NCI-H510A treated with DMSO at 0.1 percent for 48 hours (cell line): ENCODE results near the gene MYMK.

Experiments used
- DNase-seq: peaks from one replicate; lab custom pipeline; 2025; lab: John Stamatoyannopoulos, UW

The MYMK gene

DNA sequence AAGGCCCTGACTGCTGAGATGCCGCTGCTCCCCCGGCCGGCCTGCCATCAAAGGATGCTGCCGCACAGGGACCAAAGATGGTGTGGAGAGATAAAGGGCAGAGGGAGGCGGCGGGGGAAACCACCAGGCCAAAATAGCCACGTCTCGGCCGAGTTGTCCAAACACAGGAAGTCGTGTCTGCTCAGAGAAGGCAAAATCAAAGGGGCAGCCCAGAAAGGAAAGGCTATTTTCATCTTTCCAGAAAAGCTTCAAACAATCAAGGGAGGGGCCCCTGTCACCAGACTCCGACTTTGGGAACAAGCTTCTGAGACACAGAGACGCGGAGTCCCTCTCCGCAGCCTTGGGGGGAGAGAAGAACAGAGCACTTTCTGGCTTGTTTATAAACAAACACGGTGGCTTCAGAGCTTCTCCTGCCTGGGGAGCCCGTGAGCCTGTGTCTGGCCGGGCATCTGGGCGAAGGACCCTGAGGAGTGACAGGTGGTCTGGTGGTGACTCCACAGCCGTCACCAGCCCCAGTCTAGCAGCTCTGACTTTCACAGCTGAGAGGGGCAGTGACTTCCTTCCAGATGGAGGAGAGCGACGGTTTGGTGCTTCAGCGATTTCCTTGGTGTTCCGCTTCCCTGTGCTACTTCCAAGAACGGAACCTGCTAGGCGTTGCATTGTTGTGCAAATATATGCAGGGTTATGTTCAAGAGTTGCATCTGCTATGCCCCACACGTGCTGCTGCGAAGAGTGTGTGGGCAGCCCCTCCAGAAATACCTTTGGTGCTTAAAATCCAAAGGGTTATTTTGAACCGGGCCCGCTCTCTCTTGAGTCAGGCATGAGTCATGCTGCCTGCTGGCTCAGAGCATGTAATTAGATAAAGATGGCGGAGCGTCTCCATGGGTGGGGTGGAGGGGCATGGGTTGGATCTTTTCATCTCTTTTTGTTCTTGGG, 33.7 kb upstream of the MYMK start:
- DNase-seq = no peak

DNA sequence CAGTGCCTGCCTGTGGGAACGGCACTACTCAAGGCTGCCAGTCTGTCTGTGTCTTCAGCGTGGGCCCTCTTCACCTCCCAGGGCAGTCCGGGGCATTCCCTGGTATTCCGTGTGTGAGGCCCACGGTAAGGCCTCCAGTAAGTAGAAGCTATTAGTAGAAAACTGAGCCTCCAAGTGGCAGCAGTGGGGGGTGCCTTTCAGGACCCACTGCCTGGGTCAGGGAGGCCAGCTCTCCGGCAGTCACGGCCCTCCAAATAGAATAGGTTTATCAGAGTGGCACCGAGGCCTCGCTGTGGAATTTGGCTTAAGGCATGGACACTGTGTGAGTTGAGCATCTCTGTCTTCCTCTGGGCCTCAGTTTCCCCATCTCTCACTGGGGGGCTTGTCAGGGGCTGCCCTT, 32.8 kb upstream of the MYMK start:
- no peak for DNase-seq

DNA sequence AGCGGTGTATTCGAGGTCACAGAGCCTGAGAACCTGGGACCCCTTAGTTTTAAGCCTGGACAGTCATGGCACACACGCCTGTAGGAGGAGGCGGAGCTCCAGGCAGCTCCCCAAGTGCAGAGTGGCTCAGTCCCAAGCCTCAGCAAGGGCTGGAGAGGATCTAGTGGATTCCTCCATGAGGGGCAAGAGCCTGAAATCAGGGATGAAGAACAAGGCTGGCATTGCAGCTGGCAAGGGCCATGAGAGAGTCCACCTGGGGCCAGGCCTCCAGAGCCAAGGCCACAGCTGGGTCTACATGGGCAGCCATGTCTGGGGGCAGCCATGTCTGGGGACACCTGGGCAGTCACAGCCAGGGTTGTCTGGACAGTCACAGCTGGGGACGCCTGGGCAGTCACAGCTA, 31.6 kb upstream of the MYMK start:
- DNase-seq = no peak

DNA sequence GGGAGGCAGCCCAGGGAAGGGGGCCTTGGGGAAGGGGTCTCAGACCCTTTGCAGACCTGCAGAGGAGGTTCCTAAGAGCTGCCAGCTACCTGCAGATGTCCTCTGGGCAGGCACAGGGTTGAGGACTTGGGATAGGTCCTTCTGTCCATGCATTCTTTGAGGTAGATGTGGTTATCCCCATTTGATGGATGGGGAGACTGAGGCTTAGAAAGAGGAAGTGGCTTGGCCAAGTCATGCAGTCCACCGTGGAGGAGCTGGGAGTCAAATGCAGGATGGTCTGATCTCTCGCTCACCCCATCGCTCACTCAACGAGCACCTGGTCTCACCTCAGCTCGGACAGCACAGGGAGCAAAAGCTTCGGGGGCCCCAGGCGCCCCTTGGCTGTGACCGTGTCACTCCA, 30.0 kb upstream of the MYMK start:
- DNase-seq = no peak

DNA sequence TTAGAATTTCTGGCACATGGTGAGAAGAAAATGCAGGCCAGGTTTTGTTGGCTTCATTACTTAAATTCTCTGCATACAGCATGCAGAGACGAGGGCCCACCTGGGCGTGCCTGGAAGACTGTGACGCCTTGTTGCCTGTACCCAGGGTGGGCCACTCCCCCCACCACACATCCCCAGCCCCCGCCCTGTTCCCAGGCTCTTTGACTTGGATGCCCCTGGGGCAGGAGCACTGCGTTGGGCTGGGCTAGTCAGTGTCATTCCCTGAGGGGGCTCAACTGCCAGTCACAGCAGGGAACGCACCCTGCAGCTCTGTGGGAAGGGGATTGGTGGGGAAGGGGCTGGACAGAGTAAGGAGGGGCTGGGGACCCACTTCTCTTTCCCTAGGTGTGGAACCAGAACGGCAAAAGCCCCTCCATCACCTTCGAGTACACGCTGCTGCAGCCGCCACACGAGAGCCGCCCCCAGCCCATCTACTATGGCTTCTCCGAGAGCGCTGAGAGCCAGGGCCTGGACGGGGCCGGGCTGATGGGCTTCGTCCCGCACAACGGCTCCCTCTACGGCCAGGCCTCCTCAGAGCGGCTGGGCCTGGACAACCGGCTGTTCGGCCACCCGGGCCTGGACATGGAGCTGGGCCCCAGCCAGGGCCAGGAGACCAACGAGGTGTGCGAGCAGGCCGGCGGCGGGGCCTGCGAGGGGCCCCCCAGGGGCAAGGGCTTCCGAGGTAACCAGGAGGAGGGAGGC, 29.4 kb upstream of the MYMK start:
- no peak for DNase-seq

DNA sequence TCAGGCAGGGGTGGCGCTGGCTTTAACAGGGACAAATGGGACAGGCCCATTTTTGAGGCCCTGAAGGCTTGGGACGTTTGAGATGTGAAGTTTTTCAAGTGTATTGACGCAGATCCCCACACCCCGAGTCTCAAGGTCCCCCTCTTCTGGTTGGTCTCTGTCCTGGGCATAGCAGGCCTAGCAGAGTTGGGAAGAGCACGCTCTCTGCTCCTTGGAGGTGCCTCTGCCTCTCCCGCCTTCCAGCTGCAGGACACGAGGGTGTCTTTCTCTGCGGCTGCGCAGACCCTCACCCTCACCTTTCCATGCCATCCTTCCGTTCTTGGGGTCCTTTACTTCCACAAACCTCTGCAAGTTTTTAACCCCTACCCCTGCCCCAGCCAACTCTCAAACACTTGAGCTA, 28.4 kb upstream of the MYMK start:
- no peak for DNase-seq

DNA sequence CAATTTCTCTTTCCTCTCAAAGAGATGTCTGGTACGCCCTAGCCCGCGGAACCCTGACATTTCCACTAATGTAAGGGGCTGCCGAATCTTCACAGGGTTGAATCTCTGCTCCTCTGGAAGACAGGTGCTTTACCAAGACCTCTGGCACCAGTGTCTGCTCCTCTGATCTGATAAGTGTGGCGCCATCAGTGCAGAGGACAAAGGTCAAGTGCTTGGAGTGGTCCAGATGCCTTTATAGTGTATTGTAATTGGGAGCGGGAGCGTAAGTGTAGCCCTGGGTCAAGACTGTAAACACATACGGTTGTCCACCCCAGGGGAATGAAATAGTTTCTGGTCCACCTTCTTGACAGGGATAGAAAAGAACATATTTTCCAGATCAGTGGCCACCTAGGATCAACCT, 27.5 kb upstream of the MYMK start:
- no peak for DNase-seq

DNA sequence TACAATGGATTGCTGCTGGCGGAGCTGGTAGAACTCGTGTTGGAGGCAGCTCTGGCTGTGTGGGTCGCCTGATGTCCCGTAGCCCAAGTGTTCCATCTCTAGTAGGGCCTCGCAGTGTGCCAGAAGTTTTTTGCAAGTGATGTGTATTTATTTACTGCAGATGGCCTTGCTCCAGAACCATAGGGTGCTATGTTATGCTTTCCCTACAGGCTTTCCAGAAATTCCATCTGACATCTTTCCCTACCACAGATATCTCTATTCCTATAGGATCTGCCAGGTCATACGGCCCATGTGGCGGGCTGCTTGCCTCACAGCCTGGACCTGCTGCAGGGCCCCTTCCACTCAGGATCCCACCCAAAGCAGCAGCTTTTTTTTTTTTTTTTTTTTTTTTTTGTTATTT, 26.7 kb upstream of the MYMK start:
- no peak for DNase-seq

DNA sequence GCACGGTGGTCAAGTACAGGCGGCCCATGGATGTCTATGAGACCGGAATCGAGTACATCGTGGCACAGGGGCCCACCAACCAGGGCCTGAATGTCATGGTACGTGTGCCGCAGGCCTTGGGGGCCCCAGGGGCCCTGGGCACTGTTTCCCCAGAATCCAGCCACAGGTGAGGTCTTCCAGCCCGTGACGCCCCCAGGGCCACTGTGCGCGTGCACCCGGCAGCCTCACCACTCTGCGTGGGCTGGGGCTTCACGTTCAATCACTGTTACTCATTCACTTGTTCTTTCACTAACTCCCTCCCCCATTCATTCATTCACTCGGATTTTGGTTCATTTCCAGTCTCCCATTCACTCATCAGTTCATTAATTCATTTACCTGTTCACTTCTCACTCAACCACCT, 22.4 kb upstream of the MYMK start:
- DNase-seq = no peak

DNA sequence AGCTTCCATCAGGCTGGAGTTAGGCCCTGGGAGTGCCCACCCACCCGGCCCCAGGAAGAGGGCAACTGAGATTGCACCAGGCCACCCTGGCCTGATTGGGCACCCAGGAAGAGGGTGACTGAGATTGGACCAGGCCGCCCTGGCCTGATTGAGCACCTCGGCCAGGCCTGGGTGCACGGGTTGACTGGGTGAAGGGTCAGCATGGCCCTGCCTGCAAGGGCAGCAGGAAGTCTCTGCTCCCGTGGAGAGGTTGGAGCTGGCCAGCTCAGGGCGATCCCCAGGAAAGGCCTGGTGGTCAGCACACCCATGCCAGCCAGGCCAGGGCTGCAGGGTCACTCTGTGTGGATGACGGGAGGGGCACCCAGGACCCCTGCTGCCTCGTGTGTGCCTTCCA, 21.5 kb upstream of the MYMK start:
- DNase-seq = no peak

DNA sequence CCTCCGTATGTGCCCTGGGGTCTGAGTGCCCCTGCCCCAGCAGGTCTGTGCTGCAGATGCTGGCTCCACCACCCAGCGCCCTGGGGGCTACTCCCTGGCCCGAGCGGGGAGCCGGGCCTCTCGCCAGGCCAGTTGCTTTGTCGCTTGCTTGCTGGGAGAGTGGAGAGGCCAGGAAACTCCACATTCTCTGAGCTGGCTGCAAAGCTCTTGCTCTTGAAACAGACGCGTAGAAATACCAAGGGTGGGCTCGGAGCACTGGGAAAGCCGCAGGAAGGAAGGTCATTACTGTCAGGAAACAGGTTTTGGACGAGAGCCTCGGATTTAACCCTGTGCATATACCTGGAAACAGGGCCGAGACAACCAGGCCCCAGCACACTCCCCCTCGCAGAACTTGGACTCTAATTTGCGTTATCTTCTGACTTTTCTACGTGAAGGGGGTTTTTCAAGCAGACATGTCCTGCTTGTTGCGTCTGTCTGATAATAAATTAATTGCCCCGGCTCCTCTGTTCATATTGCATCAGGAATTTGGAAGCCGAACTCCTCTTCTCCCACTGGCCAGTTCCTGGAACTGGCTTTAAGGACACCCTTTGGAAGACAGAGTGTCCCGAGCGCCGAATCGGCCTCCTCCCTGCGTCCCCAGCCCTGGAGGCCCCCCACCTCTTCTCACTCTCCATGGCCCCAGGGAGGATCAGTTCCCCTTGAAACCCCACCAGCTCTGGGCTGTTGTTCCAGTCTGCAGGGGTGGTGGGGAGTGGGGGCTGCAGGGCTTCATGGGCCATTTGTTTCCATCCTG, 20.9 kb upstream of the MYMK start:
- DNase-seq = no peak

DNA sequence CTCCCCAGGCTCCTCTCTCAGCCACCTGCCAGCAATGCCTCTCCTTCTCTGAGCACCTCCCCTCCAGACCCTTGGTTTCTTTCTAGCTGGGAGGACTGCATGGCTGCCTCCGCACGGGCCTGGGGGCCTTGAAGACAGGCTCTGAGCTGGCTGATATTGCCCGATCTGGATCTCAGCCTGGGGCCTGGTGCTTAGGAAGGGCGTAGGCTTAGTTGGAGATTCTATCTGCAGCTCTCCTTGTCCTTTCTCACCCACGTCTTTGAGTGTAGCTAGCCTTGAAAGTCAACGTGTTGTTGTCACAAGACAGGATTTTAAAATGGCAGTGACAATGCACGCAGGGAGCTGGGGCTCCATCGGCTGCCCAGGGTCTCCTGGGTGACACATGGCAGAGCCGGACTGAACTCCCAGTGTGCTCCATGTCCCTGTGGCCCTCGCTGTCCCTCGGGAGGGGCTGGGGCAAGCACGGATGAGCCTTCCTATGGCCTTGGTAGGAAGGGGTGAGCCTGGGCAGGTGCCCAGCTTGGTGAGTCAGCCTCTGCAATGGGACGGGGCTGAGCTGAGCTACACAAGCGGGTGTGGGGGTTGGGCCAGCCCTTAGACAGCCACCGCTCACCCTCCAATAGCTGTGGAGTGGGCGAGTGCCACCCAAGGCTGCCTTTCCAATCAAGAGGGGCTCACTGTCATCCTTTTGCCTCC, 19.2 kb upstream of the MYMK start:
- no peak for DNase-seq

DNA sequence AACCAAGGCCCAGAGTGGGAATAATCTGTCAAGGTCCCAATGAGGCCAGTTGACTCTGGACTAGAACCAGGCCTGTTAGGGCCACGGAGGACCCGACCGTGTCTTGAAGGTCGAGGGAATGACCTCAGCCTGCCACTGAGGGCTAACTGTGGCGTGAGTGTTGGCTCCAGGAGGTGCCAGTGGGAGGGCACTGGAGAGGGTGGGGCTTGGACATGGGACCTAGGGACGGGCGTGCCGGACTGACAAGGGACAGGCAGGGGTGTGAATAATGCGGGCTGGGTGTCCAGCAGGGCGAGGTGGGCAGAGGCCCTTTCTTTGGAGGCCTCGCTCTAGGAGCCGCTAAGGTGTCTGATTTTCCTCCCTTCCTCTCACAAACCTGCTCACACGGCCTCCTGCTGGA, 17.2 kb upstream of the MYMK start:
- DNase-seq = no peak

DNA sequence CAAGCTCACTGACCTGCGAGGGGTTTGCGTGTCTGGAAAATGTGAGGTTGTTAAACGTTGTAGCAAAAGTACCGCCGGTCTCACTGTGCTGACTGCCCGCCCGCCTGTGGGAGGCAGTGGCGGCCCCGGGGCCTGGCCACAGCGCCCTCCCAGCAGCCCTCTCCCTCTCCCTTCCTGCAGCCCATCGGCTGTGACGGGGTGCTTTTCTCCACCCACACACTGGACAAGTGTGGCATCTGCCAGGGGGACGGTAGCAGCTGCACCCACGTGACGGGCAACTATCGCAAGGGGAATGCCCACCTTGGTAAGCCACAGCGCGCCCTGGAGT, 15.9 kb upstream of the MYMK start:
- no peak for DNase-seq

DNA sequence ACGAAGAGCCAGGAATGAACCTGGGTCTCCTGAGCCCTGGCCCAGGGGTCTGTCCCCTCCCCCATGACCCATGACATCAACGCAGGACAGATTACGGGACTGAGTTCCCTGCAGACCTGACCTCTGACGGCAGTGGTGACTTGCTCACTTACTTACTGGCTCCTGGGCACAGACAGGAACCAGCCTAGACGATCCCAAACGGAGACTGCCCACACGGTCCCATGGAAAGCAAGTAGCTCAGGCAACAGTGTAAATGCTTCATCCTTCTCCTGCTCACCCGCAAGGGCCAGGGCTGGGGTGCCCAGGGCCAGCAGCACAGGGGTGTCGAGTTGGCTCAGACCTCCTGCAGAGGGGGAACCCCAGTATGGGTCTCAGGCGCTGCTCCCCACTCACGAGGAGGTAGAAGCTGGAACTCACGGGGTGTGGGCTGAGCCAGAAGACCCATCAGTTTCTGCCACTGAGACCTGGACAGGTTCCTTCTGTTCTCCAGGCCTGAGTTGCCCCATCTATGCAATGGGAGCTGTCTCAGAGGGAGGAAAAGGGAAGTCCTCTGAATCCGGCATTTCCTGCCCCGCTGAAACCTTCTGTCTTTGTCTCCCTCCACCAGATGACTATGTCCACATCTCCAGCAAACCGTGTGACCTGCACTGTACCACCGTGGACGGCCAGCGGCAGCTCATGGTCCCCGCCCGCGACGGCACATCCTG, 15.4 kb upstream of the MYMK start:
- DNase-seq = no peak

DNA sequence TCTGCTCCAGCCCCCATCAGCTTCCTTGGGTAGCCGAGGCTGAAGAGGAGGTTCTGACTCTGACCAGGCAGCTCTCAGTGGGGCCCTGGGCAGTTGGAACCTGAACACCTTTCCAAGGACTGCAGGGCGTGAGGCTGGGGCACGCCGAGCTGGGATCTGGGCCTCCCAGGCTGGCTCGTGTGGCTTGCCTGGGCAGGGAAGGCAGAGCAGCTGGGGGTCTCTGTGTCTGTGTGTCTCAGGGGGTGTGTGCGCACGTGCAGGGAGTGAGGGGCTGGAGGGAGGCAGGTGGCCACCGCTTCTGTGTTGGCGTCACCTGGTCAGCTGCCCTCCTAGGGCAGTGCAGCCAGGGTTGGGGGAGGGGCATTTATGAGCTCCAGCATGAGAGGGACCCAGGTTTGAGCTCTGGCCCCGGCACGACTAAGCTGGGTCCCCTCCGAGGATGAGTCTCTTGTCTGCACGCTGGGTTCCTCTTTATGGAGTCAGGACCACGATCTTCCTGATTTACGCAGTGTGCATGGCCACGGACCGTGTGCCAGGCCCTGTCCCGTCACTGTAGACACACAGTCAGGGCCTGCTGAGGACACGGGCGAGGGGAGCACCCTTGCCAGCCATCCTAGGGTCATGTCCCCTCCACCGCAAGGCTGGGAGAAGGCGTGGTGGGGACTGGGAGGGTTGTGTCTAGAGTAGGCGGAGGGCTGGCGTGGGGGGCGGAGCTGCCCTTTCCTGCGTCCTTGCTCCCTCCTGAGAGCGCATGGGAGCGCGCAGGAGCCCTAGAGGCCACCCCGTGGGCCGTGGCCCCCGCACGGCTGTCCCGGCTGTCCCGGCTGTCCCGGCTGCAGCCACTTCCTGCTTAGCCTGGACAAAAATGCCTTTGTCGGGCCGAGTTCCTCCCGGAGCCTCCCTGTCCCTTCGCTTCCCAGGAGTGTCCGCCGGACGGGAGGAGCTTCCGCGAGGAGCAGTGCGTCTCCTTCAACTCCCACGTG, 14.4 kb upstream of the MYMK start:
- no peak for DNase-seq

DNA sequence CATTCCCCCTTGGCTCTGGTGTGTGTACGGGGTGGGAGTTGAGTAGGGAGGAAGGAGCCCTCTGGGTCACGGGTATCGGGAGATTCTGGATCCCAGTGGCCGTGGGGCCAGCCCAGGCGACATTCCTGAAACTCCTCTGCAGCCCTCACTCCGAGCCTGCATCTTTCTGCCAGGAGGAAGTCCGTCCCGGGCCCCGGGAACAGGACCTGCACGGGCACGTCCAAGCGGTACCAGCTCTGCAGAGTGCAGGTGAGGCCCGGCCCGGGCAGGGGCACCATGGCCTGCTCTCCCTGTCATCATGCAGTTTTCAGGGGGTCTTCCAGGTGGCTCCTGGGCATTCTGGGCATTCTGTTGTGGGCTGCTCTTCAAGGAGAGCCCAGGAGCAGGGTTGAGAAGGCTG, 13.4 kb upstream of the MYMK start:
- DNase-seq = no peak

DNA sequence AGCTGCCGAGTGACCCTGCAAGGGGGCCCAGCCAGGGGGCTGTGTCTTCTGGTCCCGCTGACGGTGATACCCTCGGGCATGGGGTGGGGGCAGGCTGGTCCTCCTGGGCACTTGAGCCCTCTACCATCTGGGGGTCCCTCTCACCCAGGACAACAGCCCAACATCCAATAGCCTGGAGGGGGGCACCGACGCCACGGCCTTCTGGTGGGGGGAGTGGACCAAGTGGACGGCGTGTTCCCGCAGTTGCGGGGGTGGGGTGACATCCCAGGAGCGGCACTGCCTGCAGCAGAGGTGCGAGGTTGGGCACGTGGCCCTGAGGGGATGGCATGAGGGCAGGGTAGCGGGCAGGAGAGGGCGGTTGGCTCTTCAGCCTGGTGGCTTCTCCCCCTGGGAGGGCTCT, 12.5 kb upstream of the MYMK start:
- no peak for DNase-seq

DNA sequence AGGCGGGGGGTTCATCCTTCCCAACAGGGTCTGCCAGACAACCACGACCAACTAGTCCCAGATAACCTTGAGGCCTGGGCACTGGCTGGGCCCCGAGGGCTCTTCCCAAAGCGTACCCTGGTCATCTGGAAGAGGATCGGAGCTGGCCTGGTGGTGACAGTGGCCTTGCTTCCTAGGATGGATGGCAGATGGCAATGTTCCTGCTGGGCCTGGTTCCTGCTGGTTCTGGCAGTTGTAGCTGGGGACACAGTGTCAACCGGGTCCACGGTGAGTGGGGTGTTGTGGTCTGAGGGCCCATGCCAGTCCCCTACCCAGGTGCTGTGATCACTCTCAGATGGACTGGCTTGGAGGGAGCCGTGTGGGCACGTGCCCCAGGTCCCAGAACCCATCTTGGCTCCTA, 11.8 kb upstream of the MYMK start:
- no peak for DNase-seq

DNA sequence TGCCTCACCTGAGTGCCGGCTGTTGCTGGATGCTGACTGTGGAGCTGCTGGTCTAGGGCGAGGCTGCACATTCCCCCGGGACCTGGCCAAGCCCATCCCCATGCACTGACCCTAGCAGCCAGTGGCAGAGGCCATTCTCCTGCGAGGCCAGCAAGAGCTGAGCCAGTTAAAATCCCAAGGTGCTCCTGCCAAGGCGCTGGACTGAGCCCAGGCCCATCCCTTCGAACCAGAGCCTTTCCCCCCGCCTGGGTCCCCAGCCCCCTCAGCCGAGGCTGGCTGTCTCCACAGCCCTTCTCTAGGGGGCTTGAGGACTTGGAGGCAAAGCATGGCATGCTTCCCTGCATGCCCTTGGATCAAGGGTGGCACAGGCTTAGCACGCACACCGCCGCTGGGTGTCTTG, 11.3 kb upstream of the MYMK start:
- DNase-seq = peak; percentile 13
